RWPE2 (cell line): ENCODE results near the gene MACROD2.

ENCODE experiments used
- ATAC-seq: fragments of 200-7000 bp; cut with Tn5 transposase; 3 replicates; pipeline ENCODE4 v1.9.1; 2021; ENCODE audit warnings: low read depth
- DNase-seq: peaks from one replicate; pipeline ENCODE4 v3.0.0-alpha.2; 2020; ENCODE audit warnings: low spot score
- H3K27ac ChIP-seq: fragments of 450-650 bp; 2 replicates; pipeline ENCODE4 v1.5.1; 2017; ENCODE audit warnings: mild to moderate bottlenecking; ENCODE audit not compliant: poor library complexity, severe bottlenecking
- H3K27me3 ChIP-seq: fragments of 250-450 bp; sonication (Bioruptor Pico); 2 replicates; pipeline ENCODE4 v1.5.1; 2021; ENCODE audit warnings: mild to moderate bottlenecking, moderate library complexity; ENCODE audit not compliant: insufficient read depth, poor library complexity, severe bottlenecking
- H3K36me3 ChIP-seq: fragments of 250-450 bp; sonication (Bioruptor Pico); 2 replicates; pipeline ENCODE4 v1.5.1; 2020; ENCODE audit warnings: low read depth, mild to moderate bottlenecking, moderate library complexity
- H3K4me1 ChIP-seq: fragments of 250-450 bp; sonication (Bioruptor Pico); 2 replicates; pipeline ENCODE4 v1.5.1; 2021; ENCODE audit warnings: mild to moderate bottlenecking, moderate library complexity; ENCODE audit not compliant: insufficient read depth, poor library complexity, severe bottlenecking
- H3K4me3 ChIP-seq: fragments of 250-450 bp; sonication (Bioruptor Pico); 2 replicates; pipeline ENCODE4 v1.5.1; 2021; ENCODE audit warnings: mild to moderate bottlenecking, moderate library complexity; ENCODE audit not compliant: severe bottlenecking
- H3K9me3 ChIP-seq: fragments of 250-450 bp; sonication (Bioruptor Pico); 2 replicates; pipeline ENCODE4 v1.5.1; 2021; ENCODE audit warnings: mild to moderate bottlenecking, moderate library complexity; ENCODE audit not compliant: severe bottlenecking
- TF ChIP-seq, protein P1 (sequence below): fragments of 450-650 bp; IDR thresholded peaks from one replicate; pipeline ENCODE4 v1.5.1; 2017; ENCODE audit warnings: mild to moderate bottlenecking, moderate library complexity; ENCODE audit not compliant: poor library complexity, severe bottlenecking

MACROD2 gene

DNA sequence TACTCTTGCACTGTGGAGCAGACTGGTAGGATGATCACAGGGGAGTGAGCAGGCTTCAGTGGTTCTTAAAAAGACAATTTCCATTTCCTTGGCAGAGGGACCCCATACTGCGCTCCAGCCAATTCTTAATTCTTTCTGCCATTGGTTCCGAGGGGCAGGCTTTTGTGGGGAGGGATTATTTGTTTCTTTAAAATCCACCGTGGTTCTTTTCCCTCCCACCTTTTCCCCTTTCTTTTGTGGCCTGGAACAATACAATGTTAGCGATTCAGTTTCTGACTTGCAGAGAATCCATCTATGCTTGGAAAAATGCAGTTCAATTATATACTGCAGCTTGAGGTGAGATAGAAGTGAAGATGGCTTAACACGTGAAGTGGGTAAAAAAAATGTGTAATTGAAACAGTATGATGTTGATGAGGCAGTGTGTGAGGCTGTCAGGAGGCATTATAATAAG lies 721.1 kb downstream of the MACROD2 start:
- Histone ChIP-seq H3K4me3 (no peak overlapping the region), H3K9me3 (no peaks in the 10 kb centered on the region), H3K27me3 (no peaks in the 10 kb centered on the region), H3K4me1 (peaks cover 14% of the 10 kb centered on the region), H3K36me3 (no peaks in the 10 kb centered on the region), H3K27ac (no peak overlapping the region)
- ATAC-seq = no peak
- no peak for DNase-seq
- TF ChIP-seq, protein P1, sequence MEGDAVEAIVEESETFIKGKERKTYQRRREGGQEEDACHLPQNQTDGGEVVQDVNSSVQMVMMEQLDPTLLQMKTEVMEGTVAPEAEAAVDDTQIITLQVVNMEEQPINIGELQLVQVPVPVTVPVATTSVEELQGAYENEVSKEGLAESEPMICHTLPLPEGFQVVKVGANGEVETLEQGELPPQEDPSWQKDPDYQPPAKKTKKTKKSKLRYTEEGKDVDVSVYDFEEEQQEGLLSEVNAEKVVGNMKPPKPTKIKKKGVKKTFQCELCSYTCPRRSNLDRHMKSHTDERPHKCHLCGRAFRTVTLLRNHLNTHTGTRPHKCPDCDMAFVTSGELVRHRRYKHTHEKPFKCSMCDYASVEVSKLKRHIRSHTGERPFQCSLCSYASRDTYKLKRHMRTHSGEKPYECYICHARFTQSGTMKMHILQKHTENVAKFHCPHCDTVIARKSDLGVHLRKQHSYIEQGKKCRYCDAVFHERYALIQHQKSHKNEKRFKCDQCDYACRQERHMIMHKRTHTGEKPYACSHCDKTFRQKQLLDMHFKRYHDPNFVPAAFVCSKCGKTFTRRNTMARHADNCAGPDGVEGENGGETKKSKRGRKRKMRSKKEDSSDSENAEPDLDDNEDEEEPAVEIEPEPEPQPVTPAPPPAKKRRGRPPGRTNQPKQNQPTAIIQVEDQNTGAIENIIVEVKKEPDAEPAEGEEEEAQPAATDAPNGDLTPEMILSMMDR = no peak

DNA sequence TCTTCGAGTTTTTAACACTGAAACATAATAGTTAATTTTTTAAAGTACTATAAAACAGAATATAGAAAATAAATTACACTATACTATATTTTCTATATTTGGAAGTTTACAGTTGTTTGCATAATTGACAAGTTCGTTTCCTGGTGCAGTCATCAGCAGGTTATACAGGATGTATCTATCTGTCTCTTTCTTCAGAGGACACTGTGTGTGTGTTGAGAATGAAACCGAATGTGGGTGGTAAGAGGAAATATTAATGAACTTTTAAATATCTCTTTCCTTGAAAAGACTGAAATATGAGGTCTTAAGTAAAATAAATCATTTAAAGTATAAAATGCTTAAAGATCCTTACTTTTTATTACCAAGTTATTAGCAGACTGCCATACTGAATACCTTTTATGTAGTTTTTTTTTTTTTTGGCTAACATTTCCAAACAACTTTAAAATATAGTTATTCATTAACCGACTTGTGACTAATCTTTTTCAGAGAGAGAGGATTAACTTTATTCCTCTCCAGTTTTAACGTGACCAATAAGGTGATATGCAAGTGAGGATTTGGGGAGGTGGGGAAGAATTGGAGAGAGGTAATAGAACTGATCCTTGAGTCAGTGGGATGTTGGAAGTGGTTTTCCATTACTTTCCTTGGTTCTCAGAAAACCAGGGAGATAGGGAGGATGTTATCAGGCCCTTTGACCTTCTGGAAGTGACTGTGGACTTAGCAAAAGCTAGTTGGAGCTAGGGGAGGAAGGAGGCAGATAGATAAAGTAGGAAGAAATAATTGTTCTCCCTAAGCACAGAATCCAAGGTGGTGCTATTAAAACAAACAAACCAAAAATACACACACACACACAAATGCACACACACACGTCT lies 722.1 kb downstream of the MACROD2 start:
- no peak overlapping the region for H3K27ac ChIP-seq
- no peaks in the 10 kb centered on the region for H3K9me3 ChIP-seq
- H3K4me1 ChIP-seq = peaks cover 6% of the 10 kb centered on the region
- no peak for DNase-seq
- TF ChIP-seq, protein P1 = no peak
- no peak overlapping the region for H3K4me3 ChIP-seq
- no peaks in the 10 kb centered on the region for H3K36me3 ChIP-seq
- no peaks in the 10 kb centered on the region for H3K27me3 ChIP-seq
- no peak for ATAC-seq

DNA sequence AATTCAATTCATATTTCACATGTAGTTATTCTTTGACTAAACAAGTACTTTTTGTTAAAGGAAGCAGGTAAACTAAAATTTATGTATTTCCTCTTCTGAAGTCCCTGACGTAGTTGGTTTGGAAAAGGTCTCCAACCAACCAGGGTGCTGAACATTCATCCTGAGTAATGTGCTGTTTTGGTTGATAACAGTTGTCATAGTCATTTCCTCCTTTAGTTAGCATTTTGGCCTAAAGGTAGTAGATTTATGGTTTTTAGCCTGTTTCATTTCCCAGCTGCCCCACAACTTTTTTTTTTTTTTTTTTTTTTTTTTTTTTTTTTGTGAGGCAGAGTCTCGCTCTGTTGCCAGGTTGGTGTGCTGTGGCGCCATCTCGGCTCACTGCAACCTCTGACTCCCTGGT lies 724.9 kb downstream of the MACROD2 start:
- Histone ChIP-seq H3K4me1 (no peaks in the 10 kb centered on the region), H3K9me3 (no peaks in the 10 kb centered on the region), H3K36me3 (no peaks in the 10 kb centered on the region), H3K4me3 (no peak overlapping the region), H3K27me3 (no peaks in the 10 kb centered on the region), H3K27ac (no peak overlapping the region)
- ATAC-seq = no peak
- TF ChIP-seq, protein P1 = no peak
- no peak for DNase-seq

DNA sequence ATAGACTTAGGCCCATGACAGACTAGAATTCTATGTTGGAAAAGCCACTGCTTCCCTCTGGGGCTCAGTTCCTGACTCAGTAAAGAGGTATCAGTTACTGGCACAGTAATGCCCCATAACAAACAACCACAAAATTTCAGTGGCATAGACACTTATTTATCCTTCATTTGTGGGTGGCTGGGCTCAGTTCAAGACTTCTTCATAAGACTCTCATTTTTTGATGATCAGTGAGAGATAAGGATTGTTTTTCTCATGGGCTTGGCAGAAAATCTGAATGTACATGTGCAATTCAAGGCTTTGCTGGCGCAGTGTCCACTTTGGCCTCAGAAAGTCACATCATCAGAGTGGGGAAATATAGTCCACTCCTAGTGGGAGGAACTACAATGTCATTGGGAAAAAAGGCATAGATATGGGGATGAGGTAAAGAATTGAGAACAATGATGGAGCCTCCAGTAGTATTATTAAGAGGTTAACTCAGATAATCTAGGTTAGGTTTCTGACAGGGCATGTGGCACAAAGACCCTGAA lies 726.7 kb downstream of the MACROD2 start:
- no peaks in the 10 kb centered on the region for H3K36me3 ChIP-seq
- no peaks in the 10 kb centered on the region for H3K9me3 ChIP-seq
- no peaks in the 10 kb centered on the region for H3K27me3 ChIP-seq
- no peak for ATAC-seq
- H3K4me1 ChIP-seq = no peaks in the 10 kb centered on the region
- H3K4me3 ChIP-seq = no peak overlapping the region
- DNase-seq = no peak
- TF ChIP-seq, protein P1 = no peak
- H3K27ac ChIP-seq = no peak overlapping the region

DNA sequence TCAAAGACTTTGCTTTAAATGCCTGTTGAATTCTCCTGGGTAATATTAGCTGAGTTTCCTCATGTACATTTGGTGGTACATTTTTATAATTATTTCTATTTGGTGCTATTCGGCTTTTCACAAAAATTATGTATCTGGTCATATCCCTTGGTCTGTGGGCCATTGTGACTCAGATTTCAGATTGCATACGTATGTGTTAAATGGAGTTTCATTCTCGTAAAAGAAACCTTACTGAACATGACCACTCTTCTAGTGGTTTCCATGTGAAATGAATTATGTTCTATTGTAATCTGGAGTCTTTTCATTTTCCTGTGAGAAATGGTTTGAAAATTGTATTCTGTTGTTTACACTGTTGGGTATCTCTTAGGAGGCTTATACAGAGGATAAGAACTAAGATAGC lies 728.3 kb downstream of the MACROD2 start:
- no peaks in the 10 kb centered on the region for H3K4me1 ChIP-seq
- H3K27me3 ChIP-seq = no peaks in the 10 kb centered on the region
- no peaks in the 10 kb centered on the region for H3K36me3 ChIP-seq
- no peaks in the 10 kb centered on the region for H3K9me3 ChIP-seq
- H3K27ac ChIP-seq = no peak overlapping the region
- H3K4me3 ChIP-seq = no peak overlapping the region
- DNase-seq = no peak
- TF ChIP-seq, protein P1 = no peak
- no peak for ATAC-seq
